SK-N-SH (cell line): ENCODE measurements around the gene NANS. TPM values are rescaled to one million over a fixed set of nuclear protein-coding genes. Genes with fewer than 3 reads are reported as not detected.

Experiments
- CTCF ChIA-PET: fragments of 300-600, 350-600 bp; formaldehyde crosslinking; extraction: SDS; loops from one replicate; lab custom pipeline; 2021; lab: Yijun Ruan, JAX
- POLR2A ChIA-PET: fragments of 350-600 bp; sonication (Branson Sonifier 250); formaldehyde crosslinking; extraction: SDS; loops from one replicate; lab custom pipeline; 2020; ENCODE audit warnings: antibody characterized with exemption, inconsistent platforms; lab: Yijun Ruan, JAX
- DNase-seq: peaks from one replicate; pipeline ENCODE4 v3.0.0; 2012
- H2AFZ ChIP-seq: fragments of 200-600 bp; sonication (generic); 2 replicates; pipeline ENCODE4 v1.8.1; 2016; ENCODE audit warnings: antibody characterized with exemption, mild to moderate bottlenecking, low read depth
- H3F3A ChIP-seq: fragments of 200-600 bp; sonication (generic); replicated peaks from 2 replicates; pipeline ENCODE3; 2016; ENCODE audit warnings: antibody characterized with exemption, mild to moderate bottlenecking; ENCODE audit not compliant: insufficient read depth
- H3K27ac ChIP-seq, 2 experiments: fragments of 200-500 bp in 1 of 2; fragments of 200-600 bp in 1 of 2; sonication (Bioruptor generic) in 1 of 2; sonication (generic), shearing (Covaris generic) in 1 of 2; 2 replicates each; pipeline versions ENCODE4 v1.5.1 to v1.6.1; 2014 to 2016; ENCODE audit warnings: low read depth in 2 of 2, inconsistent platforms in 1 of 2, low read length in 1 of 2, mild to moderate bottlenecking in 1 of 2, mixed read lengths in 1 of 2
- H3K27me3 ChIP-seq: fragments of 200-600 bp; sonication (generic), shearing (Covaris generic); 2 replicates; pipeline ENCODE4 v1.6.1; 2016; ENCODE audit warnings: mixed run types; ENCODE audit not compliant: insufficient read depth
- H3K36me3 ChIP-seq, 2 experiments: fragments of 200-500 bp in 1 of 2; fragments of 200-600 bp in 1 of 2; sonication (Bioruptor generic) in 1 of 2; sonication (generic) in 1 of 2; replicated peaks in 1 of 2; 2 replicates each; pipeline versions ENCODE3 to v1.5.1; 2014 to 2016; ENCODE audit warnings: low read length in 1 of 2, mild to moderate bottlenecking in 1 of 2; ENCODE audit not compliant: insufficient read depth in 2 of 2, control insufficient read depth in 1 of 2
- H3K4me1 ChIP-seq, 2 experiments: fragments of 200-500 bp in 1 of 2; fragments of 200-600 bp in 1 of 2; sonication (Bioruptor generic) in 1 of 2; sonication (generic), shearing (Covaris generic) in 1 of 2; 2 replicates each; pipeline versions ENCODE4 v1.5.1 to v1.6.1; 2014 to 2016; ENCODE audit warnings: low read depth in 1 of 2, low read length in 1 of 2, mixed run types in 1 of 2; ENCODE audit not compliant: insufficient read depth in 2 of 2, control insufficient read depth in 1 of 2
- H3K4me2 ChIP-seq: fragments of 200-600 bp; sonication (generic), shearing (Covaris generic); 2 replicates; pipeline ENCODE4 v1.6.1; 2017; ENCODE audit warnings: mixed run types
- H3K4me3 ChIP-seq, 2 experiments: fragments of 200-500 bp in 1 of 2; fragments of 200-600 bp in 1 of 2; sonication (Bioruptor generic) in 1 of 2; sonication (generic), shearing (Covaris generic) in 1 of 2; 2 replicates each; pipeline versions ENCODE4 v1.5.1 to v1.8.1; 2014 to 2016; ENCODE audit warnings: low read depth in 2 of 2, inconsistent platforms in 1 of 2, low read length in 1 of 2, mild to moderate bottlenecking in 1 of 2, mixed read lengths in 1 of 2, moderate library complexity in 1 of 2
- H3K79me2 ChIP-seq: fragments of 200-600 bp; sonication (generic); 2 replicates; pipeline ENCODE4 v1.8.1; 2017; ENCODE audit warnings: mild to moderate bottlenecking; ENCODE audit not compliant: insufficient read depth
- H3K9ac ChIP-seq: fragments of 200-600 bp; sonication (generic); 2 replicates; pipeline ENCODE4 v1.6.1; 2017; ENCODE audit warnings: mixed run types
- H3K9me2 ChIP-seq: fragments of 200-600 bp; sonication (generic); 2 replicates; pipeline ENCODE4 v1.6.1; 2017; ENCODE audit warnings: mixed run types
- H3K9me3 ChIP-seq: fragments of 200-600 bp; sonication (generic); 2 replicates; pipeline ENCODE4 v1.6.1; 2017; ENCODE audit warnings: mixed run types, mild to moderate bottlenecking, moderate library complexity
- H4K20me1 ChIP-seq: fragments of 200-600 bp; sonication (generic); 2 replicates; pipeline ENCODE4 v1.6.1; 2017; ENCODE audit warnings: mild to moderate bottlenecking, mixed run types; ENCODE audit not compliant: insufficient read depth
- CHD2 ChIP-seq: fragments of 150-350 bp; IDR thresholded peaks from 2 replicates; pipeline ENCODE4 v1.6.1; 2018; ENCODE audit warnings: low read length; ENCODE audit not compliant: partially characterized antibody
- EZH2phosphoT487 ChIP-seq: fragments of 200-600 bp; sonication (generic); IDR thresholded peaks from 2 replicates; pipeline ENCODE4 v1.6.1; 2017; ENCODE audit warnings: low read depth, mixed run types, mild to moderate bottlenecking, antibody characterized with exemption, moderate library complexity, borderline replicate concordance
- FOXJ3 ChIP-seq: sonication (generic); formaldehyde crosslinking; IDR thresholded peaks from 2 replicates; pipeline ENCODE4 v1.5.1; 2020; ENCODE audit warnings: mild to moderate bottlenecking, missing genetic modification reagents
- FOXM1 ChIP-seq: IDR thresholded peaks from 2 replicates; pipeline ENCODE4 v1.4.0; 2012; ENCODE audit warnings: low read depth, mild to moderate bottlenecking
- GATA2 ChIP-seq: sonication (generic); formaldehyde crosslinking; IDR thresholded peaks from 2 replicates; pipeline ENCODE4 v1.5.0; 2020; ENCODE audit warnings: mild to moderate bottlenecking, missing genetic modification reagents
- JUND ChIP-seq: IDR thresholded peaks from 2 replicates; pipeline ENCODE4 v1.4.0; 2012
- MEF2A ChIP-seq: IDR thresholded peaks from 2 replicates; pipeline ENCODE4 v1.4.0; 2012; ENCODE audit warnings: low read depth, borderline replicate concordance
- RCOR1 ChIP-seq: fragments of 150-350 bp; IDR thresholded peaks from 2 replicates; pipeline ENCODE4 v1.6.1; 2017; ENCODE audit warnings: antibody characterized with exemption, low read length
- RFX5 ChIP-seq: IDR thresholded peaks from 2 replicates; pipeline ENCODE4 v1.6.1; 2012; ENCODE audit warnings: mild to moderate bottlenecking, improper control_type of control experiment, low read length
- SMC3 ChIP-seq: IDR thresholded peaks from 2 replicates; pipeline ENCODE4 v1.6.1; 2012; ENCODE audit warnings: low read depth, low read length, improper control_type of control experiment
- WGBS: methylation state at CpG from one replicate; pipeline ENCODE4 v1.1.6; 2017; ENCODE audit warnings: low lambda C conversion rate; 5-methylcytosine and 5-hydroxymethylcytosine counted together
- polyA plus RNA-seq, 3 experiments: library from polyadenylated mRNA; depleted of rRNA; stranded (reverse); fragments of >200 nt; gene quantifications; 2 replicates each; pipeline ENCODE4 v1.2.3, GENCODE V29; 2012
- TF ChIP-seq, protein P1 (sequence below): IDR thresholded peaks from 2 replicates; pipeline ENCODE4 v1.4.0; 2012; ENCODE audit warnings: low read depth, borderline replicate concordance
- TF ChIP-seq, protein P2 (sequence below): IDR thresholded peaks from 2 replicates; pipeline ENCODE4 v1.4.0; 2012; ENCODE audit warnings: low read depth, borderline replicate concordance
- TF ChIP-seq, protein P3 (sequence below): IDR thresholded peaks from 2 replicates; pipeline ENCODE4 v1.4.0; 2012; ENCODE audit warnings: low read depth
- TF ChIP-seq, protein P4 (sequence below): IDR thresholded peaks from 2 replicates; pipeline ENCODE4; 2012

Gene NANS
- polyA plus RNA-seq, 1 of the 3 experiments (the other 2 are of a cell fraction), result 61.3 TPM

DNA sequence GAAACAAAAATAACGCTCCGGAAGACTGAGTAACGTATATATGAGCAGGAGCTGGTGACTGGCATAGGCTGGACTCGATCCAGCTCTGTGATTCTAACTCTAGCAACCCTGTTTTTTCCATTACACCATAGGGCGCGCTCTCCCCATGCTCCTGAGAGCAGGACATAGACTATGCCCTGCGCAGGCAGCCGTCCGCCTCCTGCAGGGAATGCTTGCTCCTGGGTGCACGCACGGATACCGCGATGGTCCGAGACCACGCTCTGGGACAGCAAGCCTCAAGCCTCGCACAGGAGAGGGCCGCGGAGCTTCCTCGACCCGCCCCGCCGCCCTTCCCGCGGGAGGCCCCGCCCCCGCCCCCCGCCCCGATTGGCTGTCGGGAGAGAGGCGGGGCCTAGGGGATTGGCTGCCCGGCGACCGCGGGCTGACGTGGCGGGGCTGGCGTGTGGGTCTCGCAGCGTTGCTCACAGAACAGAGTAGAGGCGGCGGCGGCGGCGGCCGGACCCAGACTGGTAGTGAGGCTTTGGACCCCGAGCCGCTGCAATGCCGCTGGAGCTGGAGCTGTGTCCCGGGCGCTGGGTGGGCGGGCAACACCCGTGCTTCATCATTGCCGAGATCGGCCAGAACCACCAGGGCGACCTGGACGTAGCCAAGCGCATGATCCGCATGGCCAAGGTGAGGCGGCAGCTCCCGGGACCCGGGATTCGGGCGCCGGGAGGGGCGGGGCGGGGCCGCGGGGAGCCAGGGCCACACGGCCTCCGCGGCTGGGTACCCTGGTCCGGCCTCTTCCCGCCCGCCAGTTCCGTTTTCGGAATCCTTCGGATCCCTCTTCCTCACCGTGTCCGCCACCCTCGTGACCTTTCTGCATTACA, at the start of gene NANS (continued):
- TF ChIP-seq EZH2phosphoT487, result no peak
- no peak for TF ChIP-seq JUND
- TF ChIP-seq, protein P1, sequence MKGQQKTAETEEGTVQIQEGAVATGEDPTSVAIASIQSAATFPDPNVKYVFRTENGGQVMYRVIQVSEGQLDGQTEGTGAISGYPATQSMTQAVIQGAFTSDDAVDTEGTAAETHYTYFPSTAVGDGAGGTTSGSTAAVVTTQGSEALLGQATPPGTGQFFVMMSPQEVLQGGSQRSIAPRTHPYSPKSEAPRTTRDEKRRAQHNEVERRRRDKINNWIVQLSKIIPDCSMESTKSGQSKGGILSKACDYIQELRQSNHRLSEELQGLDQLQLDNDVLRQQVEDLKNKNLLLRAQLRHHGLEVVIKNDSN, result no peak
- no peak for TF ChIP-seq MEF2A
- peak; percentile 52; the same call in 1 of the 2 replicates for TF ChIP-seq FOXJ3 (CRISPR knock-in tag)
- TF ChIP-seq FOXM1, result no peak
- TF ChIP-seq GATA2 (CRISPR knock-in tag), result no peak
- TF ChIP-seq, protein P2, sequence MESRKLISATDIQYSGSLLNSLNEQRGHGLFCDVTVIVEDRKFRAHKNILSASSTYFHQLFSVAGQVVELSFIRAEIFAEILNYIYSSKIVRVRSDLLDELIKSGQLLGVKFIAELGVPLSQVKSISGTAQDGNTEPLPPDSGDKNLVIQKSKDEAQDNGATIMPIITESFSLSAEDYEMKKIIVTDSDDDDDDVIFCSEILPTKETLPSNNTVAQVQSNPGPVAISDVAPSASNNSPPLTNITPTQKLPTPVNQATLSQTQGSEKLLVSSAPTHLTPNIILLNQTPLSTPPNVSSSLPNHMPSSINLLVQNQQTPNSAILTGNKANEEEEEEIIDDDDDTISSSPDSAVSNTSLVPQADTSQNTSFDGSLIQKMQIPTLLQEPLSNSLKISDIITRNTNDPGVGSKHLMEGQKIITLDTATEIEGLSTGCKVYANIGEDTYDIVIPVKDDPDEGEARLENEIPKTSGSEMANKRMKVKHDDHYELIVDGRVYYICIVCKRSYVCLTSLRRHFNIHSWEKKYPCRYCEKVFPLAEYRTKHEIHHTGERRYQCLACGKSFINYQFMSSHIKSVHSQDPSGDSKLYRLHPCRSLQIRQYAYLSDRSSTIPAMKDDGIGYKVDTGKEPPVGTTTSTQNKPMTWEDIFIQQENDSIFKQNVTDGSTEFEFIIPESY, result peak; percentile 95
- no peak for TF ChIP-seq SMC3
- TF ChIP-seq CHD2, result peak; percentile 99
- TF ChIP-seq RCOR1, result peak; percentile 50; the same call in 1 of the 2 replicates

DNA sequence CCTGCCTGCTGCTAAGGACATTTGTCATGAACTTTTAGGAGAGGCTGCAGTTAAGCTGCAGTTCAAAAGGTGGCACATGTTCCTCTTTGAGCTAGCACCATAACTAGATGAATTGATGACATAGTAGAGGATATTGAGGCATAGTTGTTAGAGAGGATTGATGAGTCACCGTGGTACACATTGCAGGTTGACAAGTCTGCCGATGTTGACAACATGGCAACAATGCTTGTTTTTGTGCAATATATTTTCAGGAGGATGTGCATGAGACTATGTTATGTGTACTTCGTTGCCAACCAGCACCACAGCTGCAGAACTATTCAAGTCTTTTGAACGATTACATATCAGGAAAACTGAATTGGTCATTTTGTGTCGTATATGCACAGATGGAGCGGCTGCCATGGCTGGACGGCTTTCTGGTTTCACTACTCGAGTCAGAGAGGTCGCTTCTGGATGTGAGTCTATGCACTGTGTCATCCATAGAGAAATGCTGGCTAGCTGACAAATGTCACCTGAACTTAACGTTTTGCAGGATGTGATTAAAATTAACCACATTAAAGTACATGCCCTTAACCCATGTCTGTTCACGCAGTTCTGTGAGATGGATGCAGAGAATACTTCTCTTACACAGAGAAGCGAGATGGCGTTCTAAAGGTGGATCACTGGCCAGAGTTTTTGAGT, 49.1 kb upstream of the NANS start:
- TF ChIP-seq, protein P3, sequence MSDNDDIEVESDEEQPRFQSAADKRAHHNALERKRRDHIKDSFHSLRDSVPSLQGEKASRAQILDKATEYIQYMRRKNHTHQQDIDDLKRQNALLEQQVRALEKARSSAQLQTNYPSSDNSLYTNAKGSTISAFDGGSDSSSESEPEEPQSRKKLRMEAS, result no peak
- TF ChIP-seq, protein P4, sequence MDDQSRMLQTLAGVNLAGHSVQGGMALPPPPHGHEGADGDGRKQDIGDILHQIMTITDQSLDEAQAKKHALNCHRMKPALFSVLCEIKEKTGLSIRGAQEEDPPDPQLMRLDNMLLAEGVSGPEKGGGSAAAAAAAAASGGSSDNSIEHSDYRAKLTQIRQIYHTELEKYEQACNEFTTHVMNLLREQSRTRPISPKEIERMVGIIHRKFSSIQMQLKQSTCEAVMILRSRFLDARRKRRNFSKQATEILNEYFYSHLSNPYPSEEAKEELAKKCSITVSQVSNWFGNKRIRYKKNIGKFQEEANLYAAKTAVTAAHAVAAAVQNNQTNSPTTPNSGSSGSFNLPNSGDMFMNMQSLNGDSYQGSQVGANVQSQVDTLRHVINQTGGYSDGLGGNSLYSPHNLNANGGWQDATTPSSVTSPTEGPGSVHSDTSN, result no peak
- TF ChIP-seq RFX5, result no peak
- no peaks in the 10 kb centered on the region for H3K9me2 ChIP-seq
- no peak overlapping the region for H3K9ac ChIP-seq
- H3K4me1 ChIP-seq, result no peaks in the 10 kb centered on the region; a peak in 1 of 4 replicates
- POLR2A ChIA-PET, result no interaction called here
- H3K4me2 ChIP-seq, result no peak overlapping the region
- no peak overlapping the region for H3K4me3 ChIP-seq
- peaks cover 49% of the 10 kb centered on the region for H3K79me2 ChIP-seq
- no peak for DNase-seq
- H3K27ac ChIP-seq, result no peak overlapping the region; a peak in 1 of 4 replicates
- no peak overlapping the region for H2AFZ ChIP-seq
- CTCF ChIA-PET, result interaction anchor here (1.1 to 1.3 kb wide), 2 partner anchors 11 to 84 kb away, joined by 3 to 4 read pairs; no protein-coding TSS in a partner anchor
- H3F3A ChIP-seq, result peaks cover 12% of the 10 kb centered on the region
- H3K27me3 ChIP-seq, result no peaks in the 10 kb centered on the region
- peaks cover 13% of the 10 kb centered on the region; the same call in 1 of the 2 replicates for H4K20me1 ChIP-seq
- WGBS, result 85% methylated on average over 13 of the region's 13 CpGs
- peaks cover 76 to 85% of the 10 kb centered on the region in 2 experiments for H3K36me3 ChIP-seq
- no peaks in the 10 kb centered on the region for H3K9me3 ChIP-seq
